Kidney (tissue), 14 donors: Measurements from ENCODE around the gene MYO10. TPM values are rescaled to one million over a fixed set of nuclear protein-coding genes. Genes with fewer than 3 reads are reported as not detected.

ENCODE experiments used
- DNase-seq, 5 donors: peaks; one replicate each; pipeline ENCODE4 v3.0.0-alpha.2; 2013 to 2020
- FAIRE-seq: peaks from 2 replicates; lab custom pipeline; 2012; peaks lifted over from hg19 to GRCh38; lab: Jason Lieb, UNC
- H3K27ac ChIP-seq, 2 donors: one replicate each; pipeline ENCODE4 v1.7.0; 2013; ENCODE audit warnings: low read depth in 2 of 2, low read length in 2 of 2, inconsistent platforms in 1 of 2
- H3K27me3 ChIP-seq: one replicate; pipeline ENCODE4 v1.7.1; 2013; ENCODE audit warnings: low read length, inconsistent platforms; ENCODE audit not compliant: control insufficient read depth, insufficient read depth
- H3K36me3 ChIP-seq, 3 donors: one replicate each; pipeline versions ENCODE4 v1.7.0 to v1.7.1; 2013; ENCODE audit warnings: low read length in 3 of 3, control low read depth in 1 of 3, inconsistent platforms in 1 of 3; ENCODE audit not compliant: insufficient read depth in 3 of 3, control insufficient read depth in 2 of 3
- H3K4me1 ChIP-seq, 3 donors: one replicate each; pipeline versions ENCODE4 v1.7.0 to v1.7.1; 2013; ENCODE audit warnings: low read length in 3 of 3, inconsistent platforms in 1 of 3, low read depth in 1 of 3; ENCODE audit not compliant: control insufficient read depth in 2 of 3, insufficient read depth in 2 of 3
- H3K4me3 ChIP-seq, 3 donors: one replicate each; pipeline versions ENCODE4 v1.7.0 to v1.8.1; 2013; ENCODE audit warnings: low read length in 3 of 3, control low read depth in 1 of 3, inconsistent platforms in 1 of 3
- H3K9ac ChIP-seq, 3 donors: one replicate each; pipeline versions ENCODE4 v1.7.0 to v1.7.1; 2013; ENCODE audit warnings: low read length in 3 of 3, control low read depth in 1 of 3, inconsistent platforms in 1 of 3
- H3K9me3 ChIP-seq, 3 donors: one replicate each; pipeline versions ENCODE4 v1.7.0 to v1.7.1; 2013; ENCODE audit warnings: low read length in 3 of 3, control low read depth in 1 of 3, inconsistent platforms in 1 of 3; ENCODE audit not compliant: control insufficient read depth in 2 of 3, insufficient read depth in 1 of 3
- intact Hi-C: fragments of 100-400 bp; cut with DNase I; formaldehyde crosslinking; loops from one replicate; pipeline ENCODE4 v1.11.1; 2022
- polyA plus RNA-seq: library from polyadenylated mRNA; stranded (reverse); fragments of 350-450 nt; fragmentation: Illumina TruSeq; extraction: RNeasy Lipid Tissue Mini Kit (QIAGEN cat#74804); gene quantifications from one replicate; pipeline ENCODE4 v1.2.3, GENCODE V29; 2014; ENCODE audit warnings: low read depth, low replicate concordance; ENCODE audit not compliant: insufficient read depth
- total RNA-seq: library from RNA; stranded (reverse); fragmentation: NEBNext Ultra II Directional; extraction: Animal tissue kit (Norgen Biotek cat#: 25700); gene quantifications from one replicate; pipeline ENCODE4 v1.2.1, GENCODE V29; 2021
- TF ChIP-seq, protein P1 (sequence below): IDR thresholded peaks from 3 replicates; pipeline ENCODE4 v1.5.1; 2012; ENCODE audit warnings: mild to moderate bottlenecking, moderate library complexity, borderline replicate concordance; ENCODE audit not compliant: insufficient read depth; ENCODE audit errors: extremely low read depth
- donor health status: control.
- donor health status: control.
- donor health status: control.
- donor health status: control.
- donor health status: control.
- donor health status: DM: yes; HTN: yes; CAD: no.
- donor health status: Normal renal cell carcinoma (clear cell type).

The MYO10 gene
- total and polyA plus RNA-seq, 2 donors from 2014 or later = 7.6 to 52.4 TPM

DNA sequence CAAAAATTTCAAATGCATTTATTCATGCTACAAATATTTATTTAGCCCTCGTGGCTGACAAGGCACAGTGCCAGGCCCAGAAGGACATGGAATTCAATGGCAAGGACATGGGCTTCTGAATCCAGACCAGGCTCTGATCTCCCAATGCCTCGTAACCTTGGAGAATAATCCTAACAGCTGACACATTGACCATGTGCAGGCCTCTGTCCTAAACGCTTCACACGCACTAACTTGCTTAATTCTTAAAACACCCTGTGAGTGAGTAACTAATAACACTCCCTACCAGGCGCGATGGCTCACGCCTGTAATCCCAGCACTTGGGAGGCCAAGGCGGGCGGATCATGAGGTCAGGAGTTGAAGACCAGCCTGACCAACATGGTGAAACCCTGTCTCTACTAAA lies 33.2 kb downstream of the MYO10 start:
- H3K9ac ChIP-seq = no peak overlapping the region
- intact Hi-C loops = no loop called here
- FAIRE-seq = no peak
- no peak overlapping the region for H3K4me3 ChIP-seq
- DNase-seq = peak in 1 of 5 donors; percentile 51
- no peaks in the 10 kb centered on the region for H3K27me3 ChIP-seq
- H3K27ac ChIP-seq = no peak overlapping the region
- H3K36me3 ChIP-seq = no peaks in the 10 kb centered on the region
- TF ChIP-seq, protein P1, sequence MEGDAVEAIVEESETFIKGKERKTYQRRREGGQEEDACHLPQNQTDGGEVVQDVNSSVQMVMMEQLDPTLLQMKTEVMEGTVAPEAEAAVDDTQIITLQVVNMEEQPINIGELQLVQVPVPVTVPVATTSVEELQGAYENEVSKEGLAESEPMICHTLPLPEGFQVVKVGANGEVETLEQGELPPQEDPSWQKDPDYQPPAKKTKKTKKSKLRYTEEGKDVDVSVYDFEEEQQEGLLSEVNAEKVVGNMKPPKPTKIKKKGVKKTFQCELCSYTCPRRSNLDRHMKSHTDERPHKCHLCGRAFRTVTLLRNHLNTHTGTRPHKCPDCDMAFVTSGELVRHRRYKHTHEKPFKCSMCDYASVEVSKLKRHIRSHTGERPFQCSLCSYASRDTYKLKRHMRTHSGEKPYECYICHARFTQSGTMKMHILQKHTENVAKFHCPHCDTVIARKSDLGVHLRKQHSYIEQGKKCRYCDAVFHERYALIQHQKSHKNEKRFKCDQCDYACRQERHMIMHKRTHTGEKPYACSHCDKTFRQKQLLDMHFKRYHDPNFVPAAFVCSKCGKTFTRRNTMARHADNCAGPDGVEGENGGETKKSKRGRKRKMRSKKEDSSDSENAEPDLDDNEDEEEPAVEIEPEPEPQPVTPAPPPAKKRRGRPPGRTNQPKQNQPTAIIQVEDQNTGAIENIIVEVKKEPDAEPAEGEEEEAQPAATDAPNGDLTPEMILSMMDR = no peak
- H3K9me3 ChIP-seq = no peaks in the 10 kb centered on the region
- peaks cover 0 to 17% (median 8%) of the 10 kb centered on the region in 3 donors for H3K4me1 ChIP-seq

GRCh38 chr5:16901021-16901644 lies 35.0 kb downstream of the MYO10 start:
- TF ChIP-seq, protein P1 = no peak
- FAIRE-seq (no peak), DNase-seq (peak in 1 of 5 donors; percentile 41)
- Histone ChIP-seq H3K9me3 (no peaks in the 10 kb centered on the region), H3K9ac (no peak overlapping the region), H3K4me3 (no peak overlapping the region), H3K4me1 (peaks cover 0 to 21% (median 8%) of the 10 kb centered on the region in 3 donors), H3K36me3 (no peaks in the 10 kb centered on the region), H3K27me3 (no peaks in the 10 kb centered on the region), H3K27ac (peak overlapping the region in 1 of 2 donors; percentile 28)
- intact Hi-C loops = no loop called here

- peaks cover 0 to 20% (median 11%) of the 10 kb centered on the region in 3 donors for H3K4me1 ChIP-seq
- FAIRE-seq = no peak
- H3K27ac ChIP-seq = no peak overlapping the region
- H3K9ac ChIP-seq = no peak overlapping the region
- no peak for DNase-seq
- no peak overlapping the region for H3K4me3 ChIP-seq
- TF ChIP-seq, protein P1 = no peak
- intact Hi-C loops = no loop called here
- H3K9me3 ChIP-seq = no peaks in the 10 kb centered on the region
- H3K27me3 ChIP-seq = no peaks in the 10 kb centered on the region
- no peaks in the 10 kb centered on the region for H3K36me3 ChIP-seq
Observed at GRCh38 chr5:16899171-16899570, 36.9 kb downstream of the MYO10 start.
